GM15510 (cell line): ENCODE results near the gene NR1H2.
A peak's percentile ranks its signal among the peaks of the same experiment; 100 is the strongest.

ENCODE experiments used
- POLR2A ChIP-seq: IDR thresholded peaks from 3 replicates; pipeline ENCODE4 v1.6.1; 2011; ENCODE audit warnings: borderline replicate concordance; ENCODE audit not compliant: insufficient read length; ENCODE audit errors: extremely low read depth

NR1H2 gene

DNA sequence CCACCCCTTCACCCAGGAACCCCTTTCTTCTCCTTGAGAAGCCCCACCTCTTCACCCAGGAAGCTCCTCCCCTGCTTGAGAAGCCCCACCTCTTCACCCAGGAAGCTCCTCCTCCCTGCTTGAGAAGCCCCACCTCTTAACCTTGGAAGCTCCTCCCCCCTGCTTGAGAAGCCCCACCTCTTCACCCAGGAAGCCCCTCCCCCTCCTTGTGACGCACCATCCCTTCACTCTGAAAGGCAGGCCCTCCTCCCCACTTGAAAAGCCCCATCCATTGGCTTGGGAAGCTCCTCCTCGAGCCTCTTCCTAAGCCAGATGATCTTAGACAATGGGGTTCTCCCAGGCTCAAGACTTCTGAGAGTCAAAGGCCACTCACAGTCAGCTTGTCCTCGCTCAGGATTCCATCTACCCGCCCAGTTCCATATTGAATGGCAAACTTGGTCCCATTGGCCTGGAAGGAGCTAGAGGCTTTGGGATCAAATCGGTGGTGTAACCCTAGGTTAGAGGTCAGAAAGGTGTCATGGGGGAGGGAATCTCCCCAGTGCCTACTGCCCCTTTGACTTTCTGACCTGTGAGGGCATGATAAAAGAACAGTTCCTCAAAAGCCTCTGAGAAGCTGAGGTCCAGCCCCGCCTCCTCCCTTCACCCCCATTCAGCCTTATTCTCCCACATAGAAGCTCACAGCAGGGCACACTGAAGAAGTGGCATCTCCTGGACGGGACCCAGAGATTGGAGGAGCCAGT is 14.8 kb upstream of the NR1H2 start:
- TF ChIP-seq POLR2A, result no peak

DNA sequence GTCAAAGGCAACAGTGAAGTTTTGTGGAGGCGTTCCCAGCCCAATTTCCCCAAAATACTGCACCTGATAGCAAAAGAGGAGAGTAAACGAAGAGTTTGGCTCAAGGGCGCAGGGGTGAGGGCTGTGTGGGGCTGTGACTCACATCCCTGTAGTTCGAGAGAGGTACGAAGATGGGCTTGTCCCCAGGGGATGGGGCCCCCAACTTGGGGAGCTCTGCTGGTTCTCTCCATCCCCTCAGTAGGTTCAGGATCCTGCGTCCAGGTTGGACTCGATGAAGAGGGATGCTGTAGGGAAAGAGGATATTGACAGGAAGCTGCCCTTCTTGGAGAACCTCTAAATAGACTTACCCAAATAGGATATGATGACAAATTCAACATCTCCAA is 14.2 kb upstream of the NR1H2 start:
- TF ChIP-seq POLR2A, result no peak

DNA sequence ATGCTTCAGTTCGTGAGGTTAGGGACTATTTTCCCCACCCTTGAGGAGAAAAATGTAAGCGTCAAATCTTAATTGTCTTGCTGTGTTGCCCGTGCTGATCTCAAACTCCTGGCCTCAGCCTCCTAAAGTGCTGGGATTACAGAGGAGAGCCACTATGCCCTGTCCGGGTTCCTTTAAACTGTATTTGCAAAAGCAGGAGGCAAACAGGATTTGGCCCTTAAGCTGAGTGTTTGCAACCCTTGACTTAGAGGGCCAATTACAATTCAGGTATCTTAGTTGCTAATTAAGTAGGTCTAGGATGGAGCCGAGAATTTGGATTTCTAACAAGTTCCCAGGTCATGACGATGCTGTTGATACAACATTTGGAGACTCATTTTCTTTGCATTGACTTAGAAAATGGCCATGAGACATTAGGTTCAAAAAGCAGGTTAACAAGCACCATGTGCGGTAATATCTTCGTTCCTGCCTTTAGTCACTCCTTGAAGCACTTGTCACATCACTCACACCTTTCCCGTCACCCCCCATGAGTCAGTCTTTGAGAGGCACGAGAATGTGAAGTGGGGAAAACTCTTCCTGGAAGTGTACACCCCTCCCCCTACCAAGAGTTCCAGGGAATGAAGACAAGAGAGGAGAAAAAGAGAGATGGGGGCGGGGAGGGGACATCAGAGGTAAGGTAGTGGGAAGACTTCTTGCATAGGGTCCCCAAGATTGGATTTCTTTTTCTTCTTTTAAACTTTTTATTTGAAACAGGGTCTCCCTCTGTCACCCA is 13.4 kb upstream of the NR1H2 start:
- TF ChIP-seq POLR2A, result no peak

DNA sequence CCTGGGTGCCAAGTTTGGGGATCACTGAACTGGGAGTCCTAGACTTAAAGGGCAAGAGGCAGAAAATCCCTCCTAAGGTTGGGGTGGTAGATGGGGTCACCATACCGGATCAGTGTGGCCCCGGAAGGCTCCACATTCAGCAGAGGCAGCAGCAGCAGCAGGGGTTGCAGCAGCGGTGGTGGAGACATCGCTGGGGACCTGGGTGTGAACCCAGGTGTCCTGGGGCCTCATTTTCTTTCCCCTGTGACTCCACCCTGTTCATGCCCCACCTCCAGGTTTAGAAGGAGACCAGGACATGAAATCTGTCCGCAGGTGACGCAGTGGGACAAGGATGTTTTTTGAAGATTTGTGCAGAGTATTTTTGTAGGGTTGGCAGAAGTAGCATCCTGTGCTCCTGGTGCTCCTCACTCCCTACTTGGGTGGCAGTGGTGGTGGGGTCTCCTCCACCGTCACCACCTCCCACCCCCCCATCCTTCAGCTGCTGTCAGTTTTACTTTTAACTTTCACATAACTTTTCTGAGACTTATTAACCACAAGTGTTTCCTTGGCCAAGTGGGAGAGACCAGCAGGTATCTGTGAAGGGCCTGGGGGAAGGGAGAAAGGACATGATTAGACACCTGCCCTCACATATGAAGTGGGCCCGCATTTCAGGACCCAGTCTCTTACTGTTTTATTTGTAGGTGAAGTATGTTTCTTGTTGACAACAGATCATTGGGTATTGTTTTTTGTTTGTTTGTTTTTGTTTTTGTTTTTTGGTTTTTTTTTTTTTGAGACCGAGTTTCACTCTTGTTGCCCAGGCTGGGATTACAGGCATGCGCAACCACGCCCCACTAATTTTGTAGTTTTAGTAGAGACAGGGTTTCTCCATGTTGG is 10.6 kb upstream of the NR1H2 start, which contains the start of gene NAPSA:
Gene NAPSA, minus strand, starts transcription at position 206 of the 873 bp plus-strand sequence. Its CDS starts 18 bp downstream, at position 188.
- no peak for TF ChIP-seq POLR2A

DNA sequence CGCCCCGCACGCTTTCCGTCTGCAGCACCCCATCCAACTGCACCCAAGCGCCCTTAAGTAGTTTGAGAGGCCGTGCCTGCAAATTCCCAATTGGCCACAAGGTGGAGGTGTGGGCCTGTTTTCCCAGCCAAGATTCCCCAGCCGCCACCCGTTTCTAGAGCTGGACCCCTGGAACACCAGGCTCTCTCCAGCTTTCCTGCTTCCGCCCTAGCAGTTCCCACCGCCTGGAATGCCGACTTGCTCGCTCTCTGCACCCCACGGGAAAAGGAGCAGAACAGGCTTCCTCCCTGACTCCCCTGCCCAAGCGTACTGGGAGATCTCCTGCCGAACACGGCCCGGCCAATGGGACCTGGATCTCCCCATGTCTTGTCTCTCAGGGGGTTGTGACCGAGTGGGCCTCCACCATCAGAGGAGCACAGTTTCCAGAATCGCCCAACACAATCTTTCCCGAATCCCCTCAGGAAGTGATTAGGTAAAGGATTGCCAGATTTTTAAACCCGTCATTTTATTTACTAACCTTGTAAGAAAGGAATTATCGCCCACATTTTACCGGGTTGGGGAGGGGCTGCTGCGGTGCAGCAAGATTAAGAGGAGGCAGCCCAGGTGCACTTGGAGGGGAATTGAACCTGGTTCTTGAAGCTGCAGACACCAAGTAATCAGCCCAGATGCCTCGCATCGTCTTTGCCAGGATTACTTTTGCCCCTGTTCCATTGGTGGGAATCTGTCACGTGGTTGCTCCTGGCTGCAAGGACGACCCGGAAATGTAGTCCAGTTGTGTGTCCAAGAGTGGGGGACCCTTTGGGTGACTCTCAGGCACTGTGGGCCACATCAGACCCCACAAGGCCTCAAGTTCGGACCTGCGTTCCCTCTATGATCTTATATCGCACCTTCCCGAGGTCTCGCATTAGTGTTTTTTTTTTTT is 7.3 kb upstream of the NR1H2 start:
- peak; percentile 62 for TF ChIP-seq POLR2A

DNA sequence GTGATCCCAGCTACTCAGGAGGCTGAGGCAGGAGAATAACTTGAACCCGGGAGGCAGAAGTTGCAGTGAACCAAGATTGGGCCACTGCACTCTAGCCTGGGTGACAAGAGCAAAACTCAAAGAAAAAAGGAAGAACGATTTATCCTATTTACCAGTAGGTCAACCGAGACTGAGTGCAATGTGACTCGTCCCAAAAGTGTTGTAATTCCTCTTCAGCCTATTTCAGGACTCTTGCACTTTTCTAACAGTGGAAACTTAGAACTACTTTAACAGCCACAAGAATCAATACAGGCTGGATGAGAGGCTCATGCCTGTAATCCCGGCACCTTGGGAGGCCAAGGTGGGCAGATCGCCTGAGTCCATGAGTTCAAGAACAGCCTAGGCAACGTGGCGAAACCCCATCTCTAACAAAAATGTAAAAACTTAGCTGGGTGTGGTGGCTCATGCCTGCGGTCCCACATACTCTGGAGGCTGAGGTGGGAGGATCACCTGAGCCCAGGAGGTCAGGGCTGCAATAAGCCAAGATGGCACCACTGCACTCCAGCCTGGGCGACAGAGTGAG is 4.3 kb upstream of the NR1H2 start:
- TF ChIP-seq POLR2A, result no peak

DNA sequence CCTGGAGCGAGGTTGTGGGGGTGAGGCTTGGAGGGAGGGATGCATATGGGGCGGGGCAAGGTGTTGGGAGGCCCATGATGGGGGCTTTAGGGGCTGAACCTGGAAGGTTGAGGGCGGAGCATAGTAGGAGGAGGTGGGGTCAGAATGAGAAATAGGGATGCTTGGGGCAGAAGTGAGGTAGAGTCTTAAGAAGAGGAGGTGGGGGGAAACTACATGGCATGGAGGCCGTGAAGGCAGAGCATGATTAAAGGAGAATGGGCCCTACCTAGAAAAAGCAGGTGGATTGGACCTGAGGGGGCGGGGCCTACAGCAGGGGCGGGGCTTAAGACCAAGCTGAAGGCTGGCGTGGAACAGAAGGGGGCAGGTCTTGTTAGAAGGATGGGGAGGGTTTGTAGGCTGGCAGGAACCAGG is 799 bp downstream of the NR1H2 start:
- TF ChIP-seq POLR2A, result no peak

DNA sequence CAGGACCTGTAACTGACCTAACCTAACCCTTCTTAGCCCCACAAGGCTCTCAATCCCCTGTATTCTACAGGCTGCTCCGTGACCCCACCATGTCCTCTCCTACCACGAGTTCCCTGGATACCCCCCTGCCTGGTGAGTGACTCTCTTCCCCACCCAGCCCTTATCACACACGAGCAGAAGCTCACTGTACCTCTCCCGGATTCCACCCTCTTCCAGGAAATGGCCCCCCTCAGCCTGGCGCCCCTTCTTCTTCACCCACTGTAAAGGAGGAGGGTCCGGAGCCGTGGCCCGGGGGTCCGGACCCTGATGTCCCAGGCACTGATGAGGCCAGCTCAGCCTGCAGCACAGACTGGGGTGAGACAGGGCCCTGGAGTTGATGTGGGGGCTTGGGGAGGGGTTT is 1.3 kb downstream of the NR1H2 start:
- TF ChIP-seq POLR2A, result no peak

DNA sequence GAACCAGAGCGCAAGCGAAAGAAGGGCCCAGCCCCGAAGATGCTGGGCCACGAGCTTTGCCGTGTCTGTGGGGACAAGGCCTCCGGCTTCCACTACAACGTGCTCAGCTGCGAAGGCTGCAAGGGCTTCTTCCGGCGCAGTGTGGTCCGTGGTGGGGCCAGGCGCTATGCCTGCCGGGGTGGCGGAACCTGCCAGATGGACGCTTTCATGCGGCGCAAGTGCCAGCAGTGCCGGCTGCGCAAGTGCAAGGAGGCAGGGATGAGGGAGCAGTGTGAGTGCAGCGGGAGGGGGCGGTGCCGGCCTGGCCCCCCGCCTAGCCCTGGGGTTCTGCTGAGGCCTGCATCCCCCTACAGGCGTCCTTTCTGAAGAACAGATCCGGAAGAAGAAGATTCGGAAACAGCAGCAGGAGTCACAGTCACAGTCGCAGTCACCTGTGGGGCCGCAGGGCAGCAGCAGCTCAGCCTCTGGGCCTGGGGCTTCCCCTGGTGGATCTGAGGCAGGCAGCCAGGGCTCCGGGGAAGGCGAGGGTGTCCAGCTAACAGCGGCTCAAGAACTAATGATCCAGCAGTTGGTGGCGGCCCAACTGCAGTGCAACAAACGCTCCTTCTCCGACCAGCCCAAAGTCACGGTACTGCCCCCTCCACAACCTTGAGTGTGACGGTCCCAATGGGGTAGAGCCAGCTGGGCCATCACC is 2.1 kb downstream of the NR1H2 start:
- no peak for TF ChIP-seq POLR2A

DNA sequence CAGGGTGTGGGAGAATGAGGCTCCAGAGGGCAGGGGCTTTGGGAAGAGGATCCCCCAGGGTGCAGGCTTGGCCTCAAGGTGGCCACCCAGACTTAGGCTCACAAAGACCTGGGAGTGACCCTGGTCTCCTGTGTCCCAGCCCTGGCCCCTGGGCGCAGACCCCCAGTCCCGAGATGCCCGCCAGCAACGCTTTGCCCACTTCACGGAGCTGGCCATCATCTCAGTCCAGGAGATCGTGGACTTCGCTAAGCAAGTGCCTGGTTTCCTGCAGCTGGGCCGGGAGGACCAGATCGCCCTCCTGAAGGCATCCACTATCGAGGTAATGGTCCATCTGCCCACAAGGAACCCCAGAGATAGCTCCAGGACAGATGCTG is 2.6 kb downstream of the NR1H2 start:
- no peak for TF ChIP-seq POLR2A

DNA sequence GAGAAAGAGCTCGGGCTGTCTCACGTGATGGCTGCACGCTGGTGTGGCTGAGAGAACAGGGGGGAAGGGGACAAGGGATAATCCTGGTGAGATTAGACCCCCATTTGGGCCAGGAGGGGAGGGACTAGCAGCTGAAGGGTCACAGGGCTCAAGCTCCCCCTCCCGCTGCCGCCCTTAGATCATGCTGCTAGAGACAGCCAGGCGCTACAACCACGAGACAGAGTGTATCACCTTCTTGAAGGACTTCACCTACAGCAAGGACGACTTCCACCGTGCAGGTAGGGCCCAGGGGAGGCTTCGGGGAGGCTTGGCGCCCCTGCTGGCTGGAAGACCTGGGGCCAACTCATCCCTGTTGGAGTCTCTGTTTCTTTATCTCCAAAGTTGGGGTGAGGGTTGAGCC is 3.3 kb downstream of the NR1H2 start:
- TF ChIP-seq POLR2A, result no peak

DNA sequence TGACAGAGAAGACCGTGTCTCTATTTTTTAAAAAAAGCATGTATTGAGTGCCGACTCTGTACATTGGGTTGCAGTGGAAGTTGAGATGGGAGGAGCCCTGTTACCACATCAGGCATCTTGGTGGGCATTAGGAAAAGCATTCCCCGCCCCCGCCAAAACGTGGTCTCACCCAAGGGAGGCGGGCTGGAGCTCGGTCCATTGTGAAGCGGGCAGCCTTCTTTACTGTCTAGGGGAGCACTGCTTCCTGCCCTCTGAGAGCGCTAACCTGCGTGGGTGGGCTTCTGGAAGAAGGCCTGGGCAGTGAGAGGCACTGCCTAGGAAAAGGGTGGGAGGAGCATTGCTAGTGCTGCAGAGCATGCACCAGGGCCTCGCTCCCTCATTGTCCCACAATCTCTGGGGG is 3.9 kb downstream of the NR1H2 start:
- no peak for TF ChIP-seq POLR2A

DNA sequence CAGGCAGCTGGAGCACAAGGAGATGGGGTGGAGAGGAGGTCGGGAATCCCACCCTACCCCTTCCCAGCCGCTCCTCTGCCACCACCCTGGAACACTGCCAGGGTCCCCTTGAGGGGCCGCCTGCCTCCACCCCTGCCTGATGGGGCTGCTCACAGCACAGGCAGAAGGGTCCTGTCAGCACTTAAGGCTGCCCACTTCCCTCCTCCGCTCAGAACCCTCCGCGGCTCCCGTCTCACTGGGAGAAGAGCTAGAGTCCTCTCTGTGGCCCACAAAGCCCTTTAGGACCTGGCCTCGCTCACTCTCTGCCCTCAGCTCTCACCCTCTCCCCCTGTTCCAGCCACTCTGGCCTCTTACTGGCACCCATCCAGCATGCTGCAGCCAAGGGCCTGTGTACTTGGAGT is 4.5 kb downstream of the NR1H2 start:
- TF ChIP-seq POLR2A, result no peak
